Smooth muscle cell (in vitro differentiated cells): ENCODE results near the gene AGBL4. TPM values are rescaled to one million over a fixed set of nuclear protein-coding genes. Genes with fewer than 3 reads are reported as not detected.

Source experiments
- DNase-seq: peaks from one replicate; lab custom pipeline; 2025; ENCODE audit not compliant: unreplicated experiment; lab: John Stamatoyannopoulos, UW
- H2AFZ ChIP-seq: fragments of 200-600 bp; sonication (generic); 2 replicates; pipeline ENCODE4 v1.6.0; 2016; ENCODE audit warnings: antibody characterized with exemption, low read depth, mild to moderate bottlenecking
- H3F3A ChIP-seq: fragments of 200-600 bp; sonication (generic); 2 replicates; pipeline ENCODE4 v1.6.0; 2017; ENCODE audit warnings: antibody characterized with exemption, low read depth
- H3K27ac ChIP-seq: fragments of 200-600 bp; sonication (generic); 2 replicates; pipeline ENCODE4 v1.5.1; 2016; ENCODE audit warnings: low read depth, mild to moderate bottlenecking
- H3K27me3 ChIP-seq: fragments of 200-600 bp; sonication (generic); 2 replicates; pipeline ENCODE4 v1.6.1; 2016; ENCODE audit warnings: low read depth, mild to moderate bottlenecking
- H3K36me3 ChIP-seq: fragments of 200-600 bp; sonication (generic); 2 replicates; pipeline ENCODE4 v1.5.1; 2016; ENCODE audit warnings: low read depth
- H3K4me1 ChIP-seq: fragments of 200-600 bp; sonication (generic); 2 replicates; pipeline ENCODE4 v1.5.1; 2016; ENCODE audit warnings: low read depth
- H3K4me2 ChIP-seq: fragments of 200-600 bp; sonication (generic); 2 replicates; pipeline ENCODE4 v1.6.0; 2016; ENCODE audit warnings: mild to moderate bottlenecking
- H3K4me3 ChIP-seq: fragments of 200-600 bp; sonication (generic); 2 replicates; pipeline ENCODE4 v1.5.1; 2016; ENCODE audit warnings: mild to moderate bottlenecking
- H3K79me2 ChIP-seq: fragments of 200-600 bp; sonication (generic); 2 replicates; pipeline ENCODE4 v1.6.0; 2016; ENCODE audit warnings: low read depth, mild to moderate bottlenecking
- H3K9ac ChIP-seq: fragments of 200-600 bp; sonication (generic); 2 replicates; pipeline ENCODE4 v1.6.0; 2016; ENCODE audit warnings: low read depth
- H3K9me3 ChIP-seq: fragments of 200-600 bp; sonication (generic); replicated peaks from 2 replicates; pipeline ENCODE4 v1.5.1; 2016; ENCODE audit warnings: low read depth
- H4K20me1 ChIP-seq: fragments of 200-600 bp; sonication (generic); 2 replicates; pipeline ENCODE4 v1.6.0; 2016; ENCODE audit warnings: low read depth
- CTCF ChIP-seq: fragments of 200-600 bp; sonication (generic); IDR thresholded peaks from 2 replicates; pipeline ENCODE4 v1.5.1; 2017; ENCODE audit warnings: borderline replicate concordance, mild to moderate bottlenecking, antibody characterized with exemption; ENCODE audit not compliant: insufficient read depth, poor library complexity, severe bottlenecking
- WGBS: methylation state at CpG from one replicate; pipeline ENCODE4 v1.1.7; 2016; ENCODE audit warnings: low lambda C conversion rate; 5-methylcytosine and 5-hydroxymethylcytosine counted together
- polyA plus RNA-seq: library from polyadenylated mRNA; unstranded; fragments of >200 nt; fragmentation: Nextera tagmentation; extraction: Ambion mirVana; gene quantifications from 2 replicates; pipeline ENCODE4 v1.2.1, GENCODE V29; 2016
- total RNA-seq: library from RNA; depleted of rRNA; stranded (reverse); fragments of >200 nt; gene quantifications from 2 replicates; pipeline ENCODE4 v1.2.3, GENCODE V29; 2014

The AGBL4 gene
- total and polyA plus RNA-seq, 2 experiments from 2014 or later = 0.29 TPM; not detected in 1

DNA sequence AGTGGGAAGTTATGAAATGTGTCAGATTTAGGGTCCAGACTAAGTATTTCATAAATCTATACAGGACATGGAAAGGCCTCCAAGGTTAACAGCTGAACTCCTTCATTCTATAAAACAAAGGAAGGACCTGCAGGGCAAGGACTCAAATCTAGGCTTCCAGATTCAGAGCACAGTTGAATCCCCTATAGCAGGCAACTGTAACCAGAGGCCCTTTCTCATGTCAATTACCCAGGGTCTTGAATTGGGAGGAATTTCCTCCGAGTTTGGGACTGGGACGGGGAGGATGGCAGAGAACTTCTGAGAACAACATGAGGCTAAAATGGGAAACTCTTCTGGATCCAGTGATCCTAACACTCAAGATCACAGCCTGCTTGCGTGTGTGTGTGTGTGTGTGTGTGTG lies 1134.1 kb downstream of the AGBL4 start:
- Histone ChIP-seq H4K20me1 (no peaks in the 10 kb centered on the region), H2AFZ (no peak overlapping the region)
- TF ChIP-seq CTCF = no peak

GRCh38 chr1:48889082-48889481 lies 1134.7 kb downstream of the AGBL4 start:
- Histone ChIP-seq H3K4me1 (peaks cover 5% of the 10 kb centered on the region), H3K4me3 (no peak overlapping the region), H2AFZ (no peak overlapping the region), H3K36me3 (no peaks in the 10 kb centered on the region), H4K20me1 (no peaks in the 10 kb centered on the region), H3K79me2 (no peaks in the 10 kb centered on the region), H3K9ac (no peak overlapping the region), H3K27ac (no peak overlapping the region), H3K27me3 (no peaks in the 10 kb centered on the region), H3K9me3 (no peaks in the 10 kb centered on the region), H3F3A (no peaks in the 10 kb centered on the region), H3K4me2 (no peak overlapping the region)
- TF ChIP-seq CTCF = no peak
- WGBS = 73% methylated on average over 4 of the region's 4 CpGs
- no peak for DNase-seq

More for the DNA sequence above, 1134.1 kb downstream of the AGBL4 start:
- H3K27me3 ChIP-seq = no peaks in the 10 kb centered on the region
- no peaks in the 10 kb centered on the region for H3F3A ChIP-seq
- WGBS = 74% methylated on average over 3 of the region's 3 CpGs
- no peak overlapping the region for H3K9ac ChIP-seq
- H3K9me3 ChIP-seq = no peaks in the 10 kb centered on the region
- no peak for DNase-seq
- no peaks in the 10 kb centered on the region for H3K79me2 ChIP-seq
- H3K4me2 ChIP-seq = no peak overlapping the region
- H3K27ac ChIP-seq = no peak overlapping the region
- no peak overlapping the region for H3K4me3 ChIP-seq
- H3K4me1 ChIP-seq = peaks cover 1% of the 10 kb centered on the region
- no peaks in the 10 kb centered on the region for H3K36me3 ChIP-seq

GRCh38 chr1:48887796-48888195 lies 1136.0 kb downstream of the AGBL4 start:
- Histone ChIP-seq H4K20me1 (no peaks in the 10 kb centered on the region), H3F3A (no peaks in the 10 kb centered on the region), H2AFZ (no peak overlapping the region), H3K27me3 (no peaks in the 10 kb centered on the region), H3K9me3 (no peaks in the 10 kb centered on the region), H3K79me2 (no peaks in the 10 kb centered on the region), H3K27ac (no peak overlapping the region), H3K4me2 (no peak overlapping the region), H3K9ac (no peak overlapping the region), H3K4me3 (no peak overlapping the region), H3K36me3 (no peaks in the 10 kb centered on the region), H3K4me1 (peaks cover 12% of the 10 kb centered on the region)
- no peak for TF ChIP-seq CTCF
- no peak for DNase-seq

DNA sequence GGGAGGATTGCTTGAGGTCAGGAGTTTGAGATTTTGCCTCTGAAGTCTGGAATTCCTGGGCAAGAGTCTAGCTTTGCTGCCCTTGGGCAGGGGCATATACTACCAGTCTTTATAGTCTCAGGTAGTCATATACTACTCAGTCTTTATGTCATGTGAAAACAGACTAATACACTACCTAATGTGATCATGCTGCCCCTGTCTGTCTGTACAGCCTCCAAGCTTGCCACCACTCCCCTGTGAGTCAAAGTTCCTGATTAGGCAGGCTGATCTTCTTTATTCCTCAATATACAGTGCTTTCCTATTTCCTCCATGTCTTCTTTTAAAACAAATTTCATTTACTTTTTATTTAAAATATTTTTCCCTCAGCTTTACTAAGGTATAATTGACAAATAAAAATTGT lies 1141.7 kb downstream of the AGBL4 start:
- no peaks in the 10 kb centered on the region for H3K27me3 ChIP-seq
- H4K20me1 ChIP-seq = no peaks in the 10 kb centered on the region
- no peak for DNase-seq
- H3K27ac ChIP-seq = no peak overlapping the region
- H3K4me2 ChIP-seq = no peak overlapping the region
- H3K4me3 ChIP-seq = no peak overlapping the region
- TF ChIP-seq CTCF = no peak
- H2AFZ ChIP-seq = no peak overlapping the region
- H3F3A ChIP-seq = peaks cover 12% of the 10 kb centered on the region
- no peaks in the 10 kb centered on the region for H3K36me3 ChIP-seq
- peaks cover 26% of the 10 kb centered on the region for H3K4me1 ChIP-seq
- H3K79me2 ChIP-seq = no peaks in the 10 kb centered on the region
- no peaks in the 10 kb centered on the region for H3K9me3 ChIP-seq
- no peak overlapping the region for H3K9ac ChIP-seq
